Peyer's patch (tissue), 4 donors: ENCODE data around the gene PLA2G2F.

Source experiments
- CTCF ChIP-seq, 6 experiments: fragments of 450-650 bp in 4 of 6; fragments of 200-600 bp in 2 of 6; sonication (generic) in 1 of 6; IDR thresholded peaks; one replicate each; pipeline ENCODE4 v1.5.1; 2017 to 2019; ENCODE audit warnings: antibody characterized with exemption in 6 of 6, mild to moderate bottlenecking in 3 of 6, moderate library complexity in 1 of 6
- POLR2A ChIP-seq, 2 donors: fragments of 450-650 bp; IDR thresholded peaks; one replicate each; pipeline ENCODE4 v1.5.1; 2017; ENCODE audit warnings: antibody characterized with exemption in 2 of 2, mild to moderate bottlenecking in 2 of 2, moderate library complexity in 2 of 2

GRCh38 chr1:20191266-20191825 lies 52.2 kb downstream of the PLA2G2F start:
- TF ChIP-seq CTCF (IDR thresholded peaks at IDR 0.05): no peak
- no peak for TF ChIP-seq POLR2A (IDR thresholded peaks at IDR 0.05)
